ENCODE results near the gene CLTCL1.

Gene CLTCL1

DNA sequence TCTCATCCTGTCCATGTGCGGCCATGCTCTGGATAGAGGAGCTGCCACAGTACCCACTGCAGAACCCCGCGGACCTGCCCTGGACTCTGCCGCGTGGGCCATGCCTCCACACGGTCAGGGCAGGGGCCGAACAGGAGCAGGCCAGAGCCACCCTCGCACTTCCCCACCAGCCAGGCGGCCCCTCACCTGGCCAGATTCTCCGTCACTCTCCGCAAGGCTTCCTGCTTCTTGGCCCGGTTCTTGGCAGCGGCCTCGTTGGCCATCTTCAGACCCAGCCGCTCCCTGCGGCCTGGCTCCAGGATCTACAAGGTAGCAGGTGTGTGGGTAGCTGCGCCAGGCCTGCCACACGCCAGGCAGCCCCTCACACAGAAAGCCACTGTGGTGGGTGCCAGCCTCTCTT is 156.6 kb downstream of the CLTCL1 start:
- Histone ChIP-seq H3K4me3 (ENCODE audit: low read depth, low read length) (no peak overlapping the region), H3K27me3 (ENCODE audit: insufficient read depth, low read length) (no peaks in the 10 kb centered on the region), H3K4me1 (ENCODE audit: control insufficient read depth, insufficient read depth, low read length, unreplicated experiment) (no peaks in the 10 kb centered on the region), H3K36me3 (ENCODE audit: insufficient read depth, low read length) (no peaks in the 10 kb centered on the region), H2AFZ (ENCODE audit: low read length, unreplicated experiment) (no peak overlapping the region), H3K79me2 (ENCODE audit: control insufficient read depth, insufficient read depth, low read length, unreplicated experiment) (no peaks in the 10 kb centered on the region), H3K27ac (ENCODE audit: low read depth, low read length) (no peak overlapping the region)

GRCh38 chr22:19134176-19134831 is 157.2 kb downstream of the CLTCL1 start:
- no peaks in the 10 kb centered on the region for H3K79me2 ChIP-seq (ENCODE audit: control insufficient read depth, insufficient read depth, low read length, unreplicated experiment)
- H3K27me3 ChIP-seq (ENCODE audit: insufficient read depth, low read length), result no peaks in the 10 kb centered on the region
- H3K36me3 ChIP-seq (ENCODE audit: insufficient read depth, low read length), result no peaks in the 10 kb centered on the region
- H3K4me1 ChIP-seq (ENCODE audit: control insufficient read depth, insufficient read depth, low read length, unreplicated experiment), result no peaks in the 10 kb centered on the region
- no peak overlapping the region for H3K27ac ChIP-seq (ENCODE audit: low read depth, low read length)
- no peak overlapping the region for H2AFZ ChIP-seq (ENCODE audit: low read length, unreplicated experiment)
- H3K4me3 ChIP-seq (ENCODE audit: low read depth, low read length), result no peak overlapping the region

DNA sequence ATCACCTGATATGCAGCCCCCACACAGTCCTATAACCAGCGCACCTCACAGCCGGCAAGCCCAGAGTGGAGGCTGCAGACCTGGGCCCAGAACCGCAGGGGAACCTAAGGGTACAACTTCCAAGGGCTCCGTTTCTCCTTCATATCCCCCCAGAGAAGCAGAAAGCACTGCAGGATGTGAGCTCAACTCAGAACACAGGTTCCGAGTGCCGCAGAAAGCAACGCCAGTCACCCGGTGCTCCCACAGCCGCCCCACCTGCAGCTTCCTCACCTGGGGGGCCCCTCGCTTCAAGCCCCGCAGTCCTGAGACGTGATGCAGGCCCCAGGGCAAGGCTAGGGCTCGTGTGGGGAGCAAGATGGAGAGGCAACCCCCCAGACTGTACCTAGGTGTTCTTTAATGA is 158.0 kb downstream of the CLTCL1 start:
- no peaks in the 10 kb centered on the region for H3K79me2 ChIP-seq (ENCODE audit: control insufficient read depth, insufficient read depth, low read length, unreplicated experiment)
- H2AFZ ChIP-seq (ENCODE audit: low read length, unreplicated experiment), result no peak overlapping the region
- H3K36me3 ChIP-seq (ENCODE audit: insufficient read depth, low read length), result no peaks in the 10 kb centered on the region
- H3K4me1 ChIP-seq (ENCODE audit: control insufficient read depth, insufficient read depth, low read length, unreplicated experiment), result no peaks in the 10 kb centered on the region
- H3K4me3 ChIP-seq (ENCODE audit: low read depth, low read length), result no peak overlapping the region
- no peaks in the 10 kb centered on the region for H3K27me3 ChIP-seq (ENCODE audit: insufficient read depth, low read length)
- H3K27ac ChIP-seq (ENCODE audit: low read depth, low read length), result no peak overlapping the region

DNA sequence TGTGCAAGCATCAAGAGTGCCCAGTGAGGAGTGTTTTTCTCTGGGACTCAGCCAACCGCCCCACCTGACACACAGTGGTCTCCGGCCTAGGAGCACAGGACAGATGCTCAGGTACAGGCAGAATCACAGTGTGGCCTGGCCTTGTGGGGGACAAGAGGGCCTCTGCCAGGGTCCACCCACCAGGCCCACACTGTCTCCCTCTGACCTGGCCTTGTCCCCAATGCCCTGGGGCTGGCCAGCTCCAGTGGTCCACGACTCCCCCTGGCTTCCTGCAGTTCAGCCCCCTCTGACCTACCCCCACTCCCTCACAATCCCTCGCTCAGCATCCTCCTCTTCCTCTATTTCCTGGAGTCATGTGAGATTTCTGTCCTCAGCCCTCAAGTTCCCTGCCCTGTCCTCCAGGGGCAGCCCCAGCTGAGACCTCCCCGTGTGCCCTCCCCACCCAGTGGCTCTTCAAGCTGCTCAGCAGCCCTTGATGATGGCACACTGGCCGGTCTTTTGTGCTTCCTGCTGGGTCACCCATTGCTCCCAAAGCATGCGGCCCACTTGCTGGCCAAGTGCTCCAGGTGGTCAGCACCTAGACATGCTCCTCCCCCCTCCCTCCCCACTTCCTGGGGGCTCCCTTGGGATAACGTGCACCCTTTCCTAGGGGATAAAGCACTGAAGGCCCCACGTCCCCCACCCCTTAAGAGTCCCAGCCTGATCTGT is 158.7 kb downstream of the CLTCL1 start:
- Histone ChIP-seq H3K27me3 (ENCODE audit: insufficient read depth, low read length) (no peaks in the 10 kb centered on the region), H3K4me1 (ENCODE audit: control insufficient read depth, insufficient read depth, low read length, unreplicated experiment) (no peaks in the 10 kb centered on the region), H2AFZ (ENCODE audit: low read length, unreplicated experiment) (no peak overlapping the region), H3K36me3 (ENCODE audit: insufficient read depth, low read length) (no peaks in the 10 kb centered on the region), H3K79me2 (ENCODE audit: control insufficient read depth, insufficient read depth, low read length, unreplicated experiment) (no peaks in the 10 kb centered on the region), H3K27ac (ENCODE audit: low read depth, low read length) (no peak overlapping the region), H3K4me3 (ENCODE audit: low read depth, low read length) (no peak overlapping the region)

- Histone ChIP-seq H3K27ac (ENCODE audit: low read depth, low read length) (no peak overlapping the region), H3K4me3 (ENCODE audit: low read depth, low read length) (no peak overlapping the region), H3K79me2 (ENCODE audit: control insufficient read depth, insufficient read depth, low read length, unreplicated experiment) (no peaks in the 10 kb centered on the region), H3K27me3 (ENCODE audit: insufficient read depth, low read length) (no peaks in the 10 kb centered on the region), H3K36me3 (ENCODE audit: insufficient read depth, low read length) (no peaks in the 10 kb centered on the region), H3K4me1 (ENCODE audit: control insufficient read depth, insufficient read depth, low read length, unreplicated experiment) (no peaks in the 10 kb centered on the region), H2AFZ (ENCODE audit: low read length, unreplicated experiment) (no peak overlapping the region)
Observed at GRCh38 chr22:19132153-19132552, 159.4 kb downstream of the CLTCL1 start.

DNA sequence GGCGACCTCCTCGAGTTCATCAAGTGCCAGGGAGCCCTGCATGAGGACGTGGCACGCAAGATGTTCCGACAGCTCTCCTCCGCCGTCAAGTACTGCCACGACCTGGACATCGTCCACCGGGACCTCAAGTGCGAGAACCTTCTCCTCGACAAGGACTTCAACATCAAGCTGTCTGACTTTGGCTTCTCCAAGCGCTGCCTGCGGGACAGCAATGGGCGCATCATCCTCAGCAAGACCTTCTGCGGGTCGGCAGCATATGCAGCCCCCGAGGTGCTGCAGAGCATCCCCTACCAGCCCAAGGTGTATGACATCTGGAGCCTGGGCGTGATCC is 159.9 kb downstream of the CLTCL1 start:
- H3K4me1 ChIP-seq (ENCODE audit: control insufficient read depth, insufficient read depth, low read length, unreplicated experiment), result no peaks in the 10 kb centered on the region
- H3K27me3 ChIP-seq (ENCODE audit: insufficient read depth, low read length), result no peaks in the 10 kb centered on the region
- H3K27ac ChIP-seq (ENCODE audit: low read depth, low read length), result no peak overlapping the region
- no peak overlapping the region for H3K4me3 ChIP-seq (ENCODE audit: low read depth, low read length)
- H3K36me3 ChIP-seq (ENCODE audit: insufficient read depth, low read length), result no peaks in the 10 kb centered on the region
- no peak overlapping the region for H2AFZ ChIP-seq (ENCODE audit: low read length, unreplicated experiment)
- H3K79me2 ChIP-seq (ENCODE audit: control insufficient read depth, insufficient read depth, low read length, unreplicated experiment), result no peaks in the 10 kb centered on the region

GRCh38 chr22:19130959-19131684 is 160.4 kb downstream of the CLTCL1 start, which contains the start of gene TSSK2:
Gene TSSK2 (plus strand): TSS chr22:19131308. CDS start chr22:19131400, 92 bp downstream.
- H3K27me3 ChIP-seq (ENCODE audit: insufficient read depth, low read length), result no peaks in the 10 kb centered on the region
- no peak within 1 kb of the TSS for H2AFZ ChIP-seq (ENCODE audit: low read length, unreplicated experiment)
- H3K36me3 ChIP-seq (ENCODE audit: insufficient read depth, low read length), result no peaks in the 10 kb centered on the region
- H3K4me1 ChIP-seq (ENCODE audit: control insufficient read depth, insufficient read depth, low read length, unreplicated experiment), result no peaks in the 10 kb centered on the region
- H3K4me3 ChIP-seq (ENCODE audit: low read depth, low read length), result no peak within 1 kb of the TSS
- H3K27ac ChIP-seq (ENCODE audit: low read depth, low read length), result no peak within 1 kb of the TSS
- H3K79me2 ChIP-seq (ENCODE audit: control insufficient read depth, insufficient read depth, low read length, unreplicated experiment), result no peaks in the 10 kb centered on the region

DNA sequence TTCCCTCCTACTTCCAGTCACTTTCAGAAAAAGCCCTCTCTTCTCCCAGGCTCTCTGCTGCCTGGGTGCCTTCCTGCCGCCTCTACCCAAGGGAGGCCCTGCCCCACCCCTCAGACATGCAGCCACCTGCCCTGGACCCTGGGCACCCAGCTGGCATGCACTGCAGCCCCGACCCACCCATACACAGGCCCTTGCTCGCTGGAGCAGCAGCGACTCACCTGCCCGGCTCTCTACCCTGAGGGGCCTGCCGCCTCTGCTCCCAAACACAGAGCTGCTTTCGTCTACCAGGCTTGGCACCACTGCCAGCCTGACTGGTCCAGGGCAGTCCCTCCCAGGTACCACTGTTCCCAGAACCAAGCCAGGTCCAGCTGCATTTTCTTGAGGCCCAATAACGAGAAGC is 161.6 kb downstream of the CLTCL1 start:
- Histone ChIP-seq H2AFZ (ENCODE audit: low read length, unreplicated experiment) (no peak overlapping the region), H3K79me2 (ENCODE audit: control insufficient read depth, insufficient read depth, low read length, unreplicated experiment) (no peaks in the 10 kb centered on the region), H3K36me3 (ENCODE audit: insufficient read depth, low read length) (no peaks in the 10 kb centered on the region), H3K4me1 (ENCODE audit: control insufficient read depth, insufficient read depth, low read length, unreplicated experiment) (no peaks in the 10 kb centered on the region), H3K4me3 (ENCODE audit: low read depth, low read length) (no peak overlapping the region), H3K27me3 (ENCODE audit: insufficient read depth, low read length) (no peaks in the 10 kb centered on the region), H3K27ac (ENCODE audit: low read depth, low read length) (no peak overlapping the region)

All from ACC112 (cell line).